Measurements from ENCODE around the gene NTN5.

GRCh38 chr19:48648134-48648533, 24.7 kb downstream of the NTN5 start:
- TF ChIP-seq POLR2A (IDR thresholded peaks at IDR 0.05): no peak
- TF ChIP-seq CTCF (IDR thresholded peaks at IDR 0.05): no peak
